Calu3 (cell line): ENCODE measurements around the gene NEDD4L. TPM values are rescaled to one million over a fixed set of nuclear protein-coding genes. Genes with fewer than 3 reads are reported as not detected.

Source experiments
- BruUV-seq: library from RNA; stranded (reverse); fragments of 400-500 nt; replicated peaks from 2 replicates; lab custom pipeline; 2021; lab: Mats Ljungman, UMichigan
- CTCF ChIA-PET: fragments of 300-600 bp; sonication (Branson Sonifier 250); formaldehyde crosslinking; loops from one replicate; lab custom pipeline; 2022; ENCODE audit warnings: antibody characterized with exemption; lab: Charles Lee
- DNase-seq: peaks from one replicate; pipeline ENCODE4 v3.0.0; 2022
- H3K27ac Mint-ChIP-seq: one replicate; pipeline ENCODE4 v1.8.0; 2022; ENCODE audit warnings: mixed read lengths; ENCODE audit not compliant: unreplicated experiment
- H3K27me3 Mint-ChIP-seq: one replicate; pipeline ENCODE4 v1.8.0; 2022; ENCODE audit warnings: mixed read lengths; ENCODE audit not compliant: unreplicated experiment
- H3K36me3 Mint-ChIP-seq: one replicate; pipeline ENCODE4 v1.8.0; 2022; ENCODE audit warnings: mild to moderate bottlenecking, moderate library complexity, mixed read lengths; ENCODE audit not compliant: insufficient read depth, unreplicated experiment
- H3K4me1 Mint-ChIP-seq: one replicate; pipeline ENCODE4 v1.8.0; 2022; ENCODE audit warnings: mild to moderate bottlenecking, low read depth, mixed read lengths; ENCODE audit not compliant: unreplicated experiment
- H3K4me3 Mint-ChIP-seq: one replicate; pipeline ENCODE4 v1.8.0; 2022; ENCODE audit warnings: mild to moderate bottlenecking, low read depth, moderate library complexity, mixed read lengths; ENCODE audit not compliant: unreplicated experiment
- H3K9me3 Mint-ChIP-seq: one replicate; pipeline ENCODE4 v1.8.0; 2022; ENCODE audit warnings: low read depth, mixed read lengths; ENCODE audit not compliant: unreplicated experiment
- CTCF ChIP-seq: fragments of 200-600 bp; IDR thresholded peaks from one replicate; pipeline ENCODE4 v1.8.0; 2022; ENCODE audit warnings: antibody characterized with exemption; ENCODE audit not compliant: unreplicated experiment
- intact Hi-C: fragments of 100-400 bp; cut with micrococcal nuclease; formaldehyde crosslinking; loops from one replicate; pipeline ENCODE4 v1.10.0; 2022; ENCODE audit not compliant: unreplicated experiment
- total RNA-seq: library from RNA; stranded (reverse); gene quantifications from 2 replicates; pipeline ENCODE4 v1.2.3, GENCODE V29; 2022

Gene NEDD4L
- total RNA-seq, 1 experiment from 2014 or later, result 213 TPM

- no peak overlapping the region for H3K27ac Mint-ChIP-seq
- no peak for TF ChIP-seq CTCF
- no peaks in the 10 kb centered on the region for H3K9me3 Mint-ChIP-seq
- no TSS peak for BruUV-seq
- H3K27me3 Mint-ChIP-seq, result no peaks in the 10 kb centered on the region
- intact Hi-C loops, result no loop called here
- CTCF ChIA-PET, result no interaction called here
- no peak overlapping the region for H3K4me3 Mint-ChIP-seq
- H3K36me3 Mint-ChIP-seq, result peaks cover 31% of the 10 kb centered on the region
- no peak for DNase-seq
- H3K4me1 Mint-ChIP-seq, result peaks cover 91% of the 10 kb centered on the region
These were observed 49.3 kb downstream of the NEDD4L start for GRCh38 chr18:58093311-58093803.

GRCh38 chr18:58095222-58095621 lies 51.2 kb downstream of the NEDD4L start:
- CTCF ChIA-PET, result no interaction called here
- TF ChIP-seq CTCF, result no peak
- no peak overlapping the region for H3K4me3 Mint-ChIP-seq
- no peak overlapping the region for H3K27ac Mint-ChIP-seq
- no peaks in the 10 kb centered on the region for H3K27me3 Mint-ChIP-seq
- no peak for DNase-seq
- peaks cover 31% of the 10 kb centered on the region for H3K36me3 Mint-ChIP-seq
- no TSS peak for BruUV-seq
- peaks cover 87% of the 10 kb centered on the region for H3K4me1 Mint-ChIP-seq
- intact Hi-C loops, result no loop called here
- H3K9me3 Mint-ChIP-seq, result no peaks in the 10 kb centered on the region

GRCh38 chr18:58095655-58096054 lies 51.6 kb downstream of the NEDD4L start:
- H3K9me3 Mint-ChIP-seq, result no peaks in the 10 kb centered on the region
- DNase-seq, result no peak

GRCh38 chr18:58096658-58097057 lies 52.6 kb downstream of the NEDD4L start:
- no peak overlapping the region for H3K27ac Mint-ChIP-seq
- no TSS peak for BruUV-seq
- intact Hi-C loops, result no loop called here
- no peaks in the 10 kb centered on the region for H3K9me3 Mint-ChIP-seq
- no peak overlapping the region for H3K4me3 Mint-ChIP-seq
- H3K27me3 Mint-ChIP-seq, result no peaks in the 10 kb centered on the region
- TF ChIP-seq CTCF, result no peak
- CTCF ChIA-PET, result interaction anchor here (0.6 kb wide), 1 partner anchor 134 kb away, joined by 5 read pairs; no protein-coding TSS in a partner anchor
- no peak for DNase-seq
- peaks cover 26% of the 10 kb centered on the region for H3K36me3 Mint-ChIP-seq
- H3K4me1 Mint-ChIP-seq, result peaks cover 80% of the 10 kb centered on the region

More at GRCh38 chr18:58095655-58096054, 51.6 kb downstream of the NEDD4L start:
- CTCF ChIA-PET, result no interaction called here
- BruUV-seq, result no TSS peak
- no peaks in the 10 kb centered on the region for H3K27me3 Mint-ChIP-seq
- no peak for TF ChIP-seq CTCF
- peaks cover 31% of the 10 kb centered on the region for H3K36me3 Mint-ChIP-seq
- H3K4me1 Mint-ChIP-seq, result peaks cover 85% of the 10 kb centered on the region
- H3K27ac Mint-ChIP-seq, result no peak overlapping the region
- H3K4me3 Mint-ChIP-seq, result no peak overlapping the region
- intact Hi-C loops, result no loop called here
